Mesendoderm (in vitro differentiated cells): ENCODE results near the gene SGIP1. TPM values are rescaled to one million over a fixed set of nuclear protein-coding genes. Genes with fewer than 3 reads are reported as not detected.

ENCODE experiments used
- DNase-seq: peaks from one replicate; pipeline ENCODE4 v3.0.0; 2013
- H2AK5ac ChIP-seq: 2 replicates; pipeline ENCODE4 v1.6.1; 2013; ENCODE audit warnings: low read length, inconsistent platforms
- H2BK120ac ChIP-seq: 2 replicates; pipeline ENCODE4 v1.6.1; 2013; ENCODE audit warnings: low read depth, mild to moderate bottlenecking, low read length, moderate library complexity, mixed read lengths
- H2BK15ac ChIP-seq: replicated peaks from 2 replicates; pipeline ENCODE4 v1.6.1; 2013; ENCODE audit warnings: low read depth, mild to moderate bottlenecking, moderate library complexity
- H2BK5ac ChIP-seq: 2 replicates; pipeline ENCODE4 v1.6.1; 2013; ENCODE audit warnings: low read length, inconsistent platforms
- H3K18ac ChIP-seq: 2 replicates; pipeline ENCODE4 v1.6.1; 2013; ENCODE audit warnings: mild to moderate bottlenecking, low read length, mixed read lengths
- H3K23ac ChIP-seq: one replicate; pipeline ENCODE4 v1.6.1; 2013; ENCODE audit warnings: low read length
- H3K27ac ChIP-seq: 2 replicates; pipeline ENCODE4 v1.5.1; 2013; ENCODE audit warnings: low read depth, mild to moderate bottlenecking, inconsistent platforms, low read length, moderate library complexity
- H3K27me3 ChIP-seq: 2 replicates; pipeline ENCODE4 v1.6.1; 2013; ENCODE audit warnings: low read length, control low read depth, mild to moderate bottlenecking, inconsistent platforms; ENCODE audit not compliant: insufficient read depth, poor library complexity
- H3K36me3 ChIP-seq: 2 replicates; pipeline ENCODE4 v1.6.1; 2013; ENCODE audit warnings: low read length, inconsistent platforms; ENCODE audit not compliant: control insufficient read depth, insufficient read depth
- H3K4ac ChIP-seq: one replicate; pipeline ENCODE4 v1.6.1; 2013; ENCODE audit warnings: low read depth, mild to moderate bottlenecking, low read length, moderate library complexity
- H3K4me1 ChIP-seq: 2 replicates; pipeline ENCODE4 v1.6.1; 2013; ENCODE audit warnings: low read depth, low read length, inconsistent platforms; ENCODE audit not compliant: control insufficient read depth
- H3K4me2 ChIP-seq: 2 replicates; pipeline ENCODE4 v1.6.1; 2013; ENCODE audit warnings: low read length
- H3K4me3 ChIP-seq: 2 replicates; pipeline ENCODE4 v1.5.1; 2013; ENCODE audit warnings: mild to moderate bottlenecking, low read length
- H3K56ac ChIP-seq: one replicate; pipeline ENCODE4 v1.6.1; 2013; ENCODE audit warnings: low read length
- H3K79me1 ChIP-seq: 2 replicates; pipeline ENCODE4 v1.6.1; 2013; ENCODE audit warnings: low read length, inconsistent platforms
- H3K79me2 ChIP-seq: 2 replicates; pipeline ENCODE4 v1.6.1; 2013; ENCODE audit warnings: mild to moderate bottlenecking, low read length; ENCODE audit not compliant: control insufficient read depth, insufficient read depth
- H3K9ac ChIP-seq: 2 replicates; pipeline ENCODE4 v1.6.1; 2013; ENCODE audit warnings: low read length, inconsistent platforms
- H4K5ac ChIP-seq: one replicate; pipeline ENCODE4 v1.6.1; 2013; ENCODE audit warnings: low read length
- H4K8ac ChIP-seq: one replicate; pipeline ENCODE4 v1.6.1; 2013; ENCODE audit warnings: low read depth, mild to moderate bottlenecking, control low read depth, low read length, moderate library complexity
- WGBS: extraction: QIAGEN DNeasy Blood & Tissue Kit; methylation state at CpG from one replicate; pipeline ENCODE4 v1.1.7; 2013; ENCODE audit warnings: low lambda C conversion rate, missing lambda C conversion rate; ENCODE audit not compliant: insufficient coverage; ENCODE audit errors: extremely low coverage; 5-methylcytosine and 5-hydroxymethylcytosine counted together
- polyA plus RNA-seq, 2 experiments: library from polyadenylated mRNA; stranded (reverse); fragments of 200-250 nt; gene quantifications; one replicate each; pipeline ENCODE4 v1.2.3, GENCODE V29; 2013

Gene SGIP1, protein sequence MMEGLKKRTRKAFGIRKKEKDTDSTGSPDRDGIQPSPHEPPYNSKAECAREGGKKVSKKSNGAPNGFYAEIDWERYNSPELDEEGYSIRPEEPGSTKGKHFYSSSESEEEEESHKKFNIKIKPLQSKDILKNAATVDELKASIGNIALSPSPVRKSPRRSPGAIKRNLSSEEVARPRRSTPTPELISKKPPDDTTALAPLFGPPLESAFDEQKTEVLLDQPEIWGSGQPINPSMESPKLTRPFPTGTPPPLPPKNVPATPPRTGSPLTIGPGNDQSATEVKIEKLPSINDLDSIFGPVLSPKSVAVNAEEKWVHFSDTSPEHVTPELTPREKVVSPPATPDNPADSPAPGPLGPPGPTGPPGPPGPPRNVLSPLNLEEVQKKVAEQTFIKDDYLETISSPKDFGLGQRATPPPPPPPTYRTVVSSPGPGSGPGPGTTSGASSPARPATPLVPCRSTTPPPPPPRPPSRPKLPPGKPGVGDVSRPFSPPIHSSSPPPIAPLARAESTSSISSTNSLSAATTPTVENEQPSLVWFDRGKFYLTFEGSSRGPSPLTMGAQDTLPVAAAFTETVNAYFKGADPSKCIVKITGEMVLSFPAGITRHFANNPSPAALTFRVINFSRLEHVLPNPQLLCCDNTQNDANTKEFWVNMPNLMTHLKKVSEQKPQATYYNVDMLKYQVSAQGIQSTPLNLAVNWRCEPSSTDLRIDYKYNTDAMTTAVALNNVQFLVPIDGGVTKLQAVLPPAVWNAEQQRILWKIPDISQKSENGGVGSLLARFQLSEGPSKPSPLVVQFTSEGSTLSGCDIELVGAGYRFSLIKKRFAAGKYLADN
- 0.77 TPM for polyA plus RNA-seq (2013, experiment 1 of 2)
- 0.84 TPM for polyA plus RNA-seq (2013, experiment 2 of 2)

DNA sequence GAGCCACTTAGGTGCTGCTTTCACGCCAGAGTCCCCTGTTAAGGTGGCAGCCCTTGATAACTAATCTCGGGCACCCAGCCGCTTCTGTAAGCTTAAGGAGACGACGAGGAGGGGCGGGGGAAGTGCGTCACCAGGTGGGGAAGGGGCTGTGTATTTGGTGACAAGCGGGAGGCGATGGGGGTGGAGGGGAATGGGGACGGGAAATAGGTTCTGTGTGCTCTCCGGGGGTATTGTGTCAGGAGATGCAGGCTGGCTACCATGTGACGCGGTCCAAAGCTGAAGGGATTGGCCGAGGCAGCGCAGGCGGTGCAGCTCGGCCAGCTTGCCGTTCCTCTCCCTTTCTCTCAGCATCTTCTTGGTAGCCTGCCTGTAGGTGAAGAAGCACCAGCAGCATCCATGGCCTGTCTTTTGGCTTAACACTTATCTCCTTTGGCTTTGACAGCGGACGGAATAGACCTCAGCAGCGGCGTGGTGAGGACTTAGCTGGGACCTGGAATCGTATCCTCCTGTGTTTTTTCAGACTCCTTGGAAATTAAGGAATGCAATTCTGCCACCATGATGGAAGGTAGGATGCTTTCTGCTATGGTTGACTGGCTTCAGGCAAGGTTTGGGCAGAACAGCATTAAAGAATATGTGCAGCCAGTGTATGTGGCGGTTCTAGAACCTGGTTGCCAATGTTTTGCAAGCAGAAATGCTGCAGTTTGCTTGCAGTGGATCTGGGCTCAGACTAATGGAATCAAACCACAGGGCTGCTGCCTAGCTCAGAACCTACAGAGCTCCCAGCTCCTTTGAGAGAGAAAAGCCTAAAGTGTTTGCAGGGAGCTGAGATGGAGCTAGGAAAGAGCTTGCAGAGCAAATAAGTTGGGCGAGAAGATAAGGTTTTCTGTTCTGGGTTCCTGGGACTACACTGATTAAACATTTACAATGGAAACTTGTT, at the start of gene SGIP1:
TSS of gene SGIP1 (plus strand) at position 350 of the 937 bp plus-strand sequence. CDS start at position 556, 206 bp downstream.
- no peak within 1 kb of the TSS for H2AK5ac ChIP-seq
- H2BK5ac ChIP-seq = no peak within 1 kb of the TSS
- no peaks in the 10 kb centered on the region for H3K27me3 ChIP-seq
- H3K18ac ChIP-seq = peak within 1 kb of the TSS; percentile 64
- H3K4ac ChIP-seq = peak within 1 kb of the TSS; percentile 27
- no peaks in the 10 kb centered on the region for H3K4me1 ChIP-seq
- H3K9ac ChIP-seq = peak within 1 kb of the TSS; percentile 57
- DNase-seq = peak; percentile 90
- no peak within 1 kb of the TSS for H2BK15ac ChIP-seq
- no peak within 1 kb of the TSS for H4K5ac ChIP-seq
- no peaks in the 10 kb centered on the region for H3K79me2 ChIP-seq
- H2BK120ac ChIP-seq = peak within 1 kb of the TSS; percentile 20
- no peaks in the 10 kb centered on the region for H3K79me1 ChIP-seq
- no peak within 1 kb of the TSS for H3K23ac ChIP-seq
- peak within 1 kb of the TSS; percentile 50 for H3K4me3 ChIP-seq
- WGBS = no CpG with 5 or more reads among the region's 25 CpGs
- peak within 1 kb of the TSS; percentile 75 for H3K56ac ChIP-seq
- peak within 1 kb of the TSS; percentile 93 for H3K4me2 ChIP-seq
- no peak within 1 kb of the TSS for H3K27ac ChIP-seq
- H4K8ac ChIP-seq = no peak within 1 kb of the TSS
- H3K36me3 ChIP-seq = no peaks in the 10 kb centered on the region

DNA sequence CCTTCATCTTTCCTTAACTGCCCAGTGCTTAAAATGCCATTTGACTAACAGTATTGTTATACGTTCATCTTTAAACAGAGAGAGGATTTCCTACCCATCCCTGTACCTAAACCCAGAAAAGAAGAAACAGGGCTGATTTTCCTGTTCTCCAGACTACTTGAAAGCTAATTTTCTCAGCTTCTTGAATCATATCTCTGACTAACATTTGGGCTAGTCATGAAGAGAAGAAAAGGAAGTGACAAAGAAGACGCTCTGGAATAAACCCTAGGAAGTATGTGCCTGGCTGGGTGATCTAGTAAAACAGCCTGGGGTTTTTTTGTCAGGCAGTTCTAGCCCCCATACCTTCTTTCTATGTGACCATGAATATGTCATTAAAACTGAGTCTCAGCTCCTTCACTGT, 44.8 kb upstream of the SGIP1 start:
- no peak overlapping the region for H2BK15ac ChIP-seq
- no peak overlapping the region for H3K56ac ChIP-seq
- H3K4me1 ChIP-seq = no peaks in the 10 kb centered on the region
- no peaks in the 10 kb centered on the region for H3K79me2 ChIP-seq
- no peak overlapping the region for H4K8ac ChIP-seq
- H3K79me1 ChIP-seq = no peaks in the 10 kb centered on the region
- H3K27me3 ChIP-seq = no peaks in the 10 kb centered on the region
- no peaks in the 10 kb centered on the region for H3K36me3 ChIP-seq
- H3K18ac ChIP-seq = no peak overlapping the region
- no CpG with 5 or more reads among the region's 2 CpGs for WGBS
- no peak overlapping the region for H3K4me2 ChIP-seq
- H3K4ac ChIP-seq = no peak overlapping the region
- H3K27ac ChIP-seq = no peak overlapping the region
- no peak overlapping the region for H2BK120ac ChIP-seq
- no peak overlapping the region for H4K5ac ChIP-seq
- no peak overlapping the region for H2AK5ac ChIP-seq
- no peak overlapping the region for H3K9ac ChIP-seq
- DNase-seq = no peak
- no peak overlapping the region for H2BK5ac ChIP-seq
- no peak overlapping the region for H3K23ac ChIP-seq
- H3K4me3 ChIP-seq = no peak overlapping the region

DNA sequence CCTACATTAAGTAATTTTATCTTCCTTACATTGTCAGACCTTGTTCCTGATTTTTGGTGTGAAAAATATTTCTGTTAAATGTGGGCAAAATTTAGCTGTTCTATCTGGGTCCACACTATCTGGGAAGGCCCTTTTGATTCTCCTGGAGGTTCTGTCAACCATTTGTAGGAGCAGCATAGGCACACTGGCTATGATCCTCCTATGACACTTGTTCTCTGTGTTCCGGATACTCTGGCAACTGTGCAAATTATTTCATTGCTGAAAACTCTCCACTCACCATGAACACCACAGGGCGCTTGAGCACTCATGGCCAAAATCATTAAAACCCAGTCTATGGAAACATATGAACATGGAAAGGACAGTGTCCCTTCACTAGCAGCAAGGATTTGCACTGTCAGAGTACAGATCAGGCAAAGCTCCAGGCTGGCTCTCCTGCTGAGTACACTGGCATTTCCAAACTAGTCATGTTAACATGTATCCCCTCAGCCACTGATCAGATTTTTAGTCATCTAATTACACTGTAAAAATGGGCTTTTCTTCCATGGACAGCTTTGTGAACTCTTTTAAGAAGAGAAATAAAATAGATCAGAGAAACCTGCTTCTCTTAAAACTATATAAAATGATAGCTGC, 43.9 kb upstream of the SGIP1 start:
- Histone ChIP-seq H3K4ac (no peak overlapping the region), H4K8ac (no peak overlapping the region), H3K4me2 (no peak overlapping the region), H2BK15ac (no peak overlapping the region), H4K5ac (no peak overlapping the region), H3K56ac (no peak overlapping the region), H2BK120ac (no peak overlapping the region), H2AK5ac (no peak overlapping the region), H3K4me3 (no peak overlapping the region), H3K4me1 (no peaks in the 10 kb centered on the region), H3K36me3 (no peaks in the 10 kb centered on the region), H3K27ac (no peak overlapping the region), H3K23ac (no peak overlapping the region), H3K79me1 (no peaks in the 10 kb centered on the region), H3K79me2 (no peaks in the 10 kb centered on the region), H2BK5ac (no peak overlapping the region), H3K27me3 (no peaks in the 10 kb centered on the region), H3K18ac (no peak overlapping the region), H3K9ac (no peak overlapping the region)
- DNase-seq = no peak
- no CpG with 5 or more reads among the region's 2 CpGs for WGBS

DNA sequence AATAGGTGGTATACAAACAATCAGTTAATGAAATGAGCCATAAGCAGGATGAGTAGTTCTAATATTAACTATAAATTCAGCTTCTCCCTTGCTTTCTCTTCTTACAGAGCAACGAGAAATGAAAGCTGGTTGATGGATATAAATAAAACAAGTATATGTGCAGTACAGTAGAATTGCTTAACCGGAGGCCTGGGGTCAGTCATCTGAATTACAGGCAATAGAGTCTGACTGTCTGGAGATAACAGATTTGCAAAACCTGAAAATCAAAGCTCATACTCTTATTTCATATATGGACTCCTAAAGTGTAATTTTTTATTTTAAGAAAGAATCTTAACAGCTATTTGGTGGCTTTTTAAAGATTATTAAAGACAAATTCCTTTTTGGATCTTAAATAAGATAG, 43.1 kb upstream of the SGIP1 start:
- Histone ChIP-seq H3K79me2 (no peaks in the 10 kb centered on the region), H3K27ac (no peak overlapping the region), H4K5ac (no peak overlapping the region), H2BK5ac (no peak overlapping the region), H2AK5ac (no peak overlapping the region), H3K27me3 (no peaks in the 10 kb centered on the region), H3K4me3 (no peak overlapping the region), H3K4me2 (no peak overlapping the region), H3K9ac (no peak overlapping the region), H2BK15ac (no peak overlapping the region), H4K8ac (no peak overlapping the region), H3K23ac (no peak overlapping the region), H3K36me3 (no peaks in the 10 kb centered on the region), H3K79me1 (no peaks in the 10 kb centered on the region), H3K4me1 (no peaks in the 10 kb centered on the region), H3K4ac (no peak overlapping the region), H2BK120ac (no peak overlapping the region), H3K56ac (no peak overlapping the region), H3K18ac (no peak overlapping the region)
- DNase-seq = no peak
- WGBS = no CpG with 5 or more reads among the region's 2 CpGs

DNA sequence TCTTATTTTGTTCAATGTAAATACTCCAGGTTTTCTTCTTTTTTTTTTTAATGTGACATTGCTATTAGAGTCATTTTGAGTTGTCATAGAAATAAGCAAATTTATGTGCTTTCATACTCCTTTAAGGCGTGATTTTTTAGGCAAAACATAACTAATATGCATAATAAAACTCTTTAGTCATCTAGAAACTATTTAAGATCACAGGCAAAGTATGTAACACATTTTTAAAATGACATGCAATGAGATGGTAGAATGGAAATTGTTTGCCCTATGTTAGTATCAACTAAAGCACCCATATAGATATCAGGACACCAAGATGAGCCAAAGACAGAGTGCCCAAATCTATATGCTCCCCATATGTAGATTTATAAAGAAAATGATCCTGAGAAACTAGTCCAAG, 41.5 kb upstream of the SGIP1 start:
- Histone ChIP-seq H3K36me3 (no peaks in the 10 kb centered on the region), H3K4me2 (no peak overlapping the region), H3K9ac (no peak overlapping the region), H3K4ac (no peak overlapping the region), H3K4me1 (no peaks in the 10 kb centered on the region), H2AK5ac (no peak overlapping the region), H3K56ac (no peak overlapping the region), H3K79me2 (no peaks in the 10 kb centered on the region), H4K5ac (no peak overlapping the region), H3K23ac (no peak overlapping the region), H4K8ac (no peak overlapping the region), H3K27ac (no peak overlapping the region), H2BK5ac (no peak overlapping the region), H2BK120ac (no peak overlapping the region), H3K4me3 (no peak overlapping the region), H3K18ac (no peak overlapping the region), H3K27me3 (no peaks in the 10 kb centered on the region), H2BK15ac (no peak overlapping the region), H3K79me1 (no peaks in the 10 kb centered on the region)
- no CpG with 5 or more reads among the region's 1 CpG for WGBS
- no peak for DNase-seq
